Left forelimb (tissue), 1 donor: ENCODE data around the gene PIK3R5.

ENCODE experiments used
- DNase-seq: peaks from one replicate; pipeline ENCODE4 v3.0.0-alpha.2; 2018; ENCODE audit warnings: low spot score

The PIK3R5 gene

DNA sequence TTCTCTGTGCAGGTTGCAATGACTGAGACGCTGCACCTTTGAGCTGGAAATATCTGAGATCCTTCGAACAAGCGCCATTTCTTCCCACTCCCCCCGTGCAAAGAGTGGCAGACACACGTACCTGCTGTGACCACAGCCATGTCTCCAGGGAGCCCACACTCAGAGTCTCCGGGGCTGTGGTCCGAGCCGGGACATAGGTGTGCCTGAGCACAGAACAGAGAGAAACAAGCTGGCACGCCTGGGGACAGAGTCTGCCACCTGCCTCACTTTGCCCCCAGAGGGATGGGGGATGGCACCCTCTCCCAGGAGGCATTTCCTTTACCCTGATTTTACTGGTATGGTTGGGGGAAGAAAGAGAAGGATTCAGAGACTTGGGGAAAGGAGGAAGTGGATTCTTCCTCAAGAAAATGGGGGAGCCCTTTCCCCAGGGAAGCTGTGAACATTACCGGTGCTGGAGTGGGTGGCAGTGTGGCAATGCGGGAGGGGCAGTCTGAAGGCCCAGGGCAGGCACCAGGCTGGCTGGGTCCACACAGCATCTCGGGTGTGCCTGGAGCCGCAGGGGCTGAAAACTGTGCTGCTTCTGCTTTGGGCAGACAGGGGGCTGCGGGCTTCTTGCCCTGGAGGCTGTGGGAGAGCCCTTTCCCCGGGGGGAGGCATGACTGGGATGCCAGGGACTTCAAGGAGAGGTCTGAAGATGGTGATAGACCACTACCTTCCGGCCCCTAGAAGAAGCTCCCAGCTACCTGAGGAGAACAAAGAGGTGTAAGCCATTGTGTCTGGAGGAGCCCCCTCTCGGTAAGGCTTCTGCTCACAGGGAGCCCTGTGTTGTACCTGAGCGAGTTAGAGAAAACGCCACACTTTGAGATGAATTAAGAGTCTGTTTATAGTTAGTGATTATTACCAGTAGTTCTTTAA is 91.4 kb downstream of the PIK3R5 start:
- DNase-seq, result no peak

GRCh38 chr17:8872705-8873435 is 92.6 kb downstream of the PIK3R5 start:
- no peak for DNase-seq

DNA sequence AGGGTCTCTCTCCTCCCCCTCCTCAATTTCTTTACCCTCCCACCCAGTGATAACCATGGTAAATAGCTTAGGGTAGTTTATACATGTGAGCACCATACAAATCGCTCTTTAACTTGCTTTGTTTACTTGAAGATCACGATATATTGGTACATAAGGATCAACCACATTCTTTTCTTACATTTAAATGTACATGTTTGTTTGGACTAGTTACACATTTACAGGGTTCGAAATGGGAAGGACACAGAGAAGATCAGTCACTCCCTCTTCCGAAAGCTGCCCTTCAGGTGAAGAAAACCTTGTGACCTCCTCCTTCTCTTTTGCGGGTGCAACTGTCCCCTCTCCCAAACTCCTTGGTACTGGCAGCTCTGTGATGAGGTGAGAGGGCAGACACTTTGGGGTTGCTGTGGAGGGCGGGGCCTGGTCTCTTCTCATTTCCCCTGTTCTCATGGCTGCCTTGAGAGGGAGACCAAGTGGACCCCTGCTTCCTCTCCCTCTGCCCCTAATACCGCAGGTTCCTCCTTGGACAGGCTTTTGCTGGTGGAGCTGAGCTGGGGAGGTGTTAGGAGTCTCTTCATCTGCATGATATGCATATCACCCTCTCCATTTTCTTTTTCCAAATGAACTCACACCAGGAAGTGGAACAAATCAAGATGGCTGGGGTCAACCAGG is 93.3 kb downstream of the PIK3R5 start:
- DNase-seq, result no peak

DNA sequence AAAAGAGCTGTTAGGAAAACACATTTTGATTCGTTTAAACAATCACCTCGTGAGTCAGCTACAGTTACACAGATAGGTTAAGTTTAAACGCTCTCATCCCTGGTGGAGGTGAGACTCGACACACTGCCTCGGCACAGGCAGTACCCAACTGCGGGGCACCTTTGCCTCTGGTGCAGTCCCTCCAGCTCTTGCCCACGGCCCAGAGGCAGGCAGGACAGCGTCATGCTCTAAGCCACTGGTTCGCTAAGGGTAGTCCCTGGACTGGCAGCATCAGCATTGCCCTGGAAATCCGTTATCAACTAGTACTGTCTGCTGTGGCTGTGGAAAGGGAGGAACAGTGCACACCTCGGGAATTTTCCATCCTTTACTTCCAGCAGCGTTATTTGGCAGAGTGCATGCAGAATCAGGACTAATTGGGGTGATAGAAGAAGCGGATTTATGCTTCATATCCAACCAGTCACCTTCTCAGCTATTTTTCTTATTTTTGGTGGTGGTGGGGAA is 94.4 kb downstream of the PIK3R5 start:
- no peak for DNase-seq

- no peak for DNase-seq
These were observed 95.0 kb downstream of the PIK3R5 start for GRCh38 chr17:8870406-8871040.

GRCh38 chr17:8869114-8869815 is 96.2 kb downstream of the PIK3R5 start:
- DNase-seq, result no peak

GRCh38 chr17:8868529-8868951 is 97.0 kb downstream of the PIK3R5 start:
- DNase-seq, result no peak

DNA sequence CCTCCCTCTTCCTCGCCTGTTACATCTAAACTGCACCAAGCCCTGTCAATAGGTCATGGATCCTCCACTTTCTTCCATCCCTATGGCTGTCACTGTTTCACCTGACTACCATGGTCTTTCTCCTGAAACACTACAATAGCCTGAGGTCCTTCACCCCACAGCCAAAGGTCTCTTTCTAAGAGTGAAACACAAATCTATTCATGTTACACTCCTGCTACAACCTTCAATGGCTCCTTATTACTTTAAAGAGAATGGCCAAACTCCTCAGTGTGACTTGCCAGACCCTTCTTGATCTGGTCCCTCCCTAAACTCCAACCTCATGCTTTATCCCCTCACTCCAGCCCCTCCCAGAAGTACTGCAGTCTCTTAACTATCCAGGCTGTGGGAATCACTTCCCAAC is 97.4 kb downstream of the PIK3R5 start:
- DNase-seq, result no peak

- peak; percentile 47 for DNase-seq
These were observed 98.0 kb downstream of the PIK3R5 start, which contains the start of gene PIK3R6 for GRCh38 chr17:8867361-8867981. TSS of gene PIK3R6 (minus strand) at chr17:8867674. CDS start at chr17:8849794, 17,880 bp downstream.

- no peak for DNase-seq
These were observed 99.7 kb downstream of the PIK3R5 start for GRCh38 chr17:8865811-8866210.

- DNase-seq, result peak; percentile 47
These were observed 100.1 kb downstream of the PIK3R5 start for GRCh38 chr17:8865385-8865784.

DNA sequence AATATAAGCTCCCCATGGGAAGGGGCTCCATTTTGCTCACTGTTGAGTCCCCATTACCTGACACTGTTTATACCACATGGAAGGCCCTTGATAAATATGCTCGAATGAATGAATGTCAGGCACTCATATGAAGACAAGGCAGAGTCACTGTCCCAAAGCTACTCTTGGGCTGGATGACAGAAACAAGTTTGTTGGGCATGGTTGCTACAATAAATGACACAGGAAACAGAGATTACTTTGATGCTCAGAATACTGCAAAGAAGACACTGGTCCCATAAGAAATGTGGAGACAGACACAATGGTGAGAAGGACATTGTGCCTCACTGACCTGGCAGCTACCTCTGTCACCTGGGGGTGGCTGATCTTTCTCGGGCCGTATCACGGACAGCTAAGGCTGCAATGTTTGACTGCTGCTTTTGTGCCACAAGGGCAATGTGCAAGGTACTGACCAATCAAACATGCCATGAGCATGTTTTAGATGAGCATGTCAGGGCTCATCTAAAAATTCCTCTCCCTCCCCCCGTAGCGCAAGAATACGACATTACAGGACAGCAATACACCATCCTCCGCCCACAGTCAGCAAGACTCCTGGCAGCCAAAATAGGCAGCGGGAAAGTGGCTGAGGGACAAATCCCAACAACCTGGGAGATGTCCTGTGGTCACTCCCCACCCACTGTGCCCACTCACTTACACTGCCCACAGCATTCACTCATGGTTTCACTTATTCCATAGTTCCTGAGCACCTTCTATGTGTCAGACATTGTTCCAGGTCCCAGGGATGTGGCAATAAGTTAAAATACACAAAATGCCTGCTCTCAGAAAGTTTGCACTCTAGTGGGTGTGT is 103.1 kb downstream of the PIK3R5 start:
- peak; percentile 44 for DNase-seq

GRCh38 chr17:8861495-8862181 is 103.9 kb downstream of the PIK3R5 start:
- DNase-seq, result no peak

- DNase-seq, result no peak
These were observed 105.6 kb downstream of the PIK3R5 start for GRCh38 chr17:8859804-8860430.

DNA sequence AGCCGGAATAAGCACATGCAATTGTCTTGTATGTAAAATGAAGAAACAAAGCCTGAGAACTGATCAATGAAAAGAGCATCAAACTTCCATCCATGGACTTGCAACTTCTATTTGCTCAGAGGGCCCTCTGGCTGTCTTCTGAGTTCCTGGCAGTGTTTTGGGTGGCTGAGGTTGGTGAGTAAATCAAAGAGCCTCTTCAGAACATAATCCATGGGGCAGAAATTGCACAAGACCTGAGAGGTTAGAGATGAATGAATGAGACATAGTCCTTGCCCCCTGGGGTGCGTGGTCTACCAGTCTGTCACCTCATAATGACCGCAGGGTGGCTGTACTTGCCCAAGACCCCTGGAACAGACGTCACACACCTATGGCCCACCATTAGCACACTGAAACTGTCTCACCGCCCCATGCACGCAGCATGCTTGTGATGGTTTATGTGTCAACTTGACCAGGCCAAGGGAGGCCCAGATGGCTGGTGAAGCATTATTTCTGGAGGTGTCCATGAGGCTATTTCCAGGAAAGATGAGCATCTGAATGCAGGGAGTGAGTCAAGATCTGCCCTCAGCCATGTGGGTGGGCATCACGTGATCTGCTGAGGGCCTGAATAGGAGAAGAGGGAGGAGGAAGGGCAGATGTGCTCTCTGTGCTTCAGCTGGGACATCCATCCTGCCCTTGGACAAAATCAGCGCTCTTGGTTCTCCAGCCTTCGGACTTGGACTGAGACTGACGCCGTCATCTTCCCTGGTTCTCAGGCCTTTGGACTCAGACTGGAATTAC is 106.3 kb downstream of the PIK3R5 start:
- DNase-seq, result peak; percentile 55

DNA sequence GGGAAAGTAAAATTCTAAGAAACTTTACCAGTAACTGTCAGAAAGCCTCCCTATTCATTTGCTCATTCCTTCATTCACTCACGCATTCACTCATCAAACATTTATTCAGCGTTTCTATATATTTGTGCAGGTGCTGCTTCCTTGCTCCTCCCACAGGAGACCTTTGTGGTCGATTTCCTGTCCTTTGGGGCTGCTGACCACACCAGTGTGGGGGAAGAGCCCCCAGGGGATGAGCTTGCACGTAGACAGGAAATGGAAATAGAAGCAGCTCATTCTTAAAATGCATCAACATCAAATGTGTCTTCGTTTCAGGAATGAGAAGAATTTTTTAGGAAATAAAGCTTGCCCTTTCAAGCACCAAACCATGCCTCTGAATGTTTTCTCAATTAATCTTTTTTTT is 107.6 kb downstream of the PIK3R5 start:
- peak; percentile 56 for DNase-seq

DNA sequence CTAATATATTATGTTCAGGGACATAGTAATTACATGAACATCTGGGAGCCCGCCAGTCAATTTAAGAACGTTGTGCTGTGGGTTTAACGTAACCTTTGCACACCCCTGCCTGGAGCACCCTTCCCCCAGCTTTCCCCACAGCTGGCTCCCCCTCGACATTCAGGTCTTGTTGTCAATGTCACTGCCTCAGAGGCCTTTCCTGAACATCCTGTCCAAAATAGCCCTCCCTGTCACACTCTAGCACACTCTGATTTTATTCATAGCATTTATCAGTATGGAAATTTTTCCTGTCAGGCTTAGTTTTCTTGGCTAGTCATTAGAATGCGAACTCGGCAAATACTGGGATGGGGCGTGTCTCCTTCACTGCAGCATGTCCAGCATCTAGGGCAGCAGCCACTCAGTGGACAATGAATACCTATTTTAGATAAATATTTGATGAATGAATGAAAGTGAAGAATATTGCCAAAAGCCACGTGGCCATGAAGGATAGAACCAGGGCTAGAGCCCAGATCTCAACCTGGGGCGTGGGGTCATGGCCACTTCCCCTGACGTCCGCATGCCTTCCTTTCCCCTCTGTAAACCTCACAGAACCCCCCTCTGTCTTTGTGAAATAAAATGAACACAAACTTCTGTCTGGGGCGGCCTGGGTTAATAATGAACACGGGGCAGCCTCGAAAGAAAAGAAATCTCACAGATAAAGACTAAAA is 108.5 kb downstream of the PIK3R5 start:
- DNase-seq, result peak; percentile 36
